HUES48 (cell line): ENCODE measurements around the gene OSBPL6.

Experiments
- H3K27ac ChIP-seq: one replicate; pipeline ENCODE4 v1.7.0; 2013; ENCODE audit warnings: low read depth, low read length, inconsistent platforms
- H3K27me3 ChIP-seq: 2 replicates; pipeline ENCODE4 v1.6.1; 2013; ENCODE audit warnings: mild to moderate bottlenecking, low read length; ENCODE audit not compliant: control insufficient read depth, insufficient read depth
- H3K36me3 ChIP-seq: 2 replicates; pipeline ENCODE4 v1.6.1; 2013; ENCODE audit warnings: low read length; ENCODE audit not compliant: control insufficient read depth, insufficient read depth
- H3K4me1 ChIP-seq: 2 replicates; pipeline ENCODE4 v1.6.1; 2013; ENCODE audit warnings: mild to moderate bottlenecking, low read length; ENCODE audit not compliant: control insufficient read depth, insufficient read depth
- H3K4me3 ChIP-seq: 2 replicates; pipeline ENCODE4 v1.5.1; 2013; ENCODE audit warnings: mild to moderate bottlenecking, low read depth, low read length
- H3K9ac ChIP-seq: 2 replicates; pipeline ENCODE4 v1.6.1; 2013; ENCODE audit warnings: mild to moderate bottlenecking, low read depth, low read length, moderate library complexity
- H3K9me3 ChIP-seq: 2 replicates; pipeline ENCODE4 v1.6.1; 2013; ENCODE audit warnings: low read length; ENCODE audit not compliant: control insufficient read depth, insufficient read depth

The OSBPL6 gene

DNA sequence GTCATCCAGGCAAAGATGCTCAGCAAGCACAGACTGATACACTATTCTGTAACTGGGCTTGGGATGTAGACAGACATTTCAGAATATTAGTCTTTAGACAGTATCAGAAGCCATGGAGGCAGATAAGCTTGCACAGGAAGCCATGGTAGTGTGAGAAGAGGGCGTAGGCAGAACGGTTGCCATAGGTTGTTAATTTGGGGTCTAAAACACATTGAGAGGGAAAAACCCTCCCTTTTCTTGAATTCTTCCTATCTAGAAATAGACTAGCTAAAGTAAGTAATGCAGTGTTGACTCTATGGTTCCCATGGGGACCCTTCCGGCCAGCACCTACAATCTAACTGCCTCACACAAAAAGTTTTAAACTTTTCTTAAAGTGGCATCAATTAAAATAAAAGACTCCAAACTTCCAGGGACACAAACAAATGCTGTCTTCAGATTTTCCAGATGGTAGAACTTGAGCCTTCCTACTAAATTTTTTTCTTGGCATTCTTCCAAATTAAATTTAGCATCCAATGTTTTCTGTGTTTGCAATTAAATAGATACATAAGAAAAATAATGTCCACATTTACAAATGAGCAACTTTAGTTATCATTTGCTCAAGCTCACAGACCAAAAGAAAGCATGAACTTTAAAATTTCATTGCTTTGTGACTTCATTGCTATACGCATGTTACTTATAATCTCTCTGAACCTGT, 254.8 kb downstream of the OSBPL6 start:
- H3K4me1 ChIP-seq: peaks cover 11% of the 10 kb centered on the region; the same call in 1 of the 2 replicates
- H3K9ac ChIP-seq: no peak overlapping the region
- H3K27ac ChIP-seq: no peak overlapping the region
- H3K27me3 ChIP-seq: no peaks in the 10 kb centered on the region
- peak overlapping the region; percentile 89 for H3K4me3 ChIP-seq
- H3K9me3 ChIP-seq: no peaks in the 10 kb centered on the region
- peaks cover 43% of the 10 kb centered on the region for H3K36me3 ChIP-seq

DNA sequence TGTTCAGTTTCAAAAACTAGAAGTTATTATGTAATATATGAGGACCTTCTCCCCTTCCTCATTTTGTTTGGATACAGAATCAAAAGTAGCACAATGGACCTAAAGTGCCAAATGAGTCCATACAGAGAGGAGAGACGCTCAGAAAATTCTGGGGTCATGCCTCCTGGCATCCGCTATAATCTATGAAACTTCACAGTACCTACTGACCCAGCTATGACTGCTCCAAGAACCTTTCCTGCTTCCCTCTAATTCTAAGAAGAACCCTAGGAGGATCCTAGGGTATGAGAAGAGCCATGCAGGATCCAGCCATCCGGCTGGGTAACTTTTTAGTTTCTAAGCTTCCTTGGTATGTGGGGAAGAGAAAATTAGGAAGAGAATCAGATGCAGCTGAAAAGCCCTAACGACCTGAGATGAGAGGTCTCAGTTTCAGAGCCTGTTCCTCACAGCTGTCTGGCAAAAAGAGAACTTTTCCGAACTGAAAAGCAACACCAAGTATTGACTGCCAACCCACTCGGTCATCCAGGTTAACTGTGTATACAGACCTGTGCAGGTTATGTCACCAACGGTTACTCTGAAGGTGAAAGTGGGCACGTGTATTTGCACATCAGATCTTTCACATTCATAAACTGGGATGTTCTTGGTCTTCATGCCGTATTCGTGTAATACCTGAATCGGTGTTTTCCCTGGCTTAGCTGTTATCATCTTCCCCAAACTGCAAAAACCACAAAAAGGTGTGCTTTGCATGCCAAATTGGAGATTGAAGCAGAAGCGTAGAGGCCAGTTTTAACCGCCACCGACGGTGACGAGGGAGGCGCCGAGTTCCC, 255.6 kb downstream of the OSBPL6 start:
- peaks cover 11% of the 10 kb centered on the region; the same call in 1 of the 2 replicates for H3K4me1 ChIP-seq
- H3K36me3 ChIP-seq: peaks cover 35% of the 10 kb centered on the region
- H3K9me3 ChIP-seq: no peaks in the 10 kb centered on the region
- H3K27me3 ChIP-seq: no peaks in the 10 kb centered on the region
- peak overlapping the region; percentile 88 for H3K9ac ChIP-seq
- H3K4me3 ChIP-seq: peak overlapping the region; percentile 89
- H3K27ac ChIP-seq: peak overlapping the region; percentile 100

DNA sequence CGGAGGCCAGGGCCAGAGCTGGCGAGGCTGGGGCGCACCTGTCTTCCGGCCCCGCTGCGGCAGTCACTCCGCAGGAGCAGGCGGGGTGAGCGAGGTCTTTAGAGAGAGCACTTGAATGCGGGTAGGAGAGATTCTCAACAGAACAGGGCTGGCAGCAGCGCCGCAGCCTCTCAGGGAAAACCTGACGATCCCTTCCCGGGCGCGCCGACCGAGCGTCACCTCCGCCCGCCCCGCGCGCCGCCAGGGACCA, 256.1 kb downstream of the OSBPL6 start:
- peak overlapping the region; percentile 89 for H3K4me3 ChIP-seq
- H3K9me3 ChIP-seq: no peaks in the 10 kb centered on the region
- H3K9ac ChIP-seq: peak overlapping the region; percentile 88
- peaks cover 11% of the 10 kb centered on the region; the same call in 1 of the 2 replicates for H3K4me1 ChIP-seq
- peak overlapping the region; percentile 100 for H3K27ac ChIP-seq
- H3K27me3 ChIP-seq: no peaks in the 10 kb centered on the region
- H3K36me3 ChIP-seq: peaks cover 29% of the 10 kb centered on the region

DNA sequence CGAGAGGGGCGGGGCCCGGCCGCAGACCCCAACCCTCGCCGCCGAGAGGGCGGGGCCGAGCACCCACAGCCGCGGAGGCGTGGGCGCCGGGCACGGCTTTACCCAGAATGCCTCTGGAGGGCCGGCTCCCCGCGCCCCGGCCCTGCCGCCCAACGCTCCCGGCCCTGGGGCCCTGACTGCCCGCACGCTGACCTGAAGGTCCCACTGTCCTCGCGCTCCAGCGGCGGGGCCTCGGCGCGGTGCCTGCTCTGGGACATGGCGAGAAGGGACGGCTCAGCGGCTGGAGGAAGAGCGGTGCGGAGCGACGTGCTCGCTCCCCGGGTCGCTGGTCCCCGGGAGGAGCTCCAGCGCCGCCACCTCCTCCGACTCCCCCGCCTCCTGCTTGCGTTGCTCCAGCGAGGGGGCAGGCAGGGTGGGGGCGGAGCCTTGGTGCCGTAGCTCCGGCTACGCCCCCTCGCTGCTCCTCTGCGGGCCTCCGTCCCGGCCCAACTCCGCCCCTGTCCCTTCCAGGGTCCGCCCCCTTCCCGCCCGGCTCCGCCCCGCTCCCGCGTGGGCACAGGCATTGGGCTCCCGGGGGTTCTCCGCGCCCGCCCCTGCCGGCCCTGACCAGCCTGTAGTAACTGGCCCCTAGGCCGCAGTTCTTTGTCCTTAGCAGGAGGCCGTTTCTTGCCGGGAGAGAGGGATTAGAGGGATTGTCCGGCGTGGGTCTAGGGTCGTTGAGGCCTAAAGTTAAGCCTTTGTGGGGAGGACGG, 256.6 kb downstream of the OSBPL6 start, which contains the start of the genes PJVK and PRKRA:
Gene PJVK (plus strand): TSS at position 605 of the 752 bp plus-strand sequence. CDS start 2,032 bp downstream, outside the sequence.
Gene PRKRA (minus strand): TSS at position 402 of the 752 bp plus-strand sequence. CDS start 145 bp downstream, at position 257.
- Histone ChIP-seq H3K4me1 (peaks cover 11% of the 10 kb centered on the region; the same call in 1 of the 2 replicates), H3K27ac (peak within 1 kb of the TSS; percentile 100), H3K36me3 (peaks cover 27% of the 10 kb centered on the region), H3K27me3 (no peaks in the 10 kb centered on the region), H3K9ac (peak within 1 kb of the TSS; percentile 94), H3K4me3 (peak within 1 kb of the TSS; percentile 89), H3K9me3 (no peaks in the 10 kb centered on the region)

DNA sequence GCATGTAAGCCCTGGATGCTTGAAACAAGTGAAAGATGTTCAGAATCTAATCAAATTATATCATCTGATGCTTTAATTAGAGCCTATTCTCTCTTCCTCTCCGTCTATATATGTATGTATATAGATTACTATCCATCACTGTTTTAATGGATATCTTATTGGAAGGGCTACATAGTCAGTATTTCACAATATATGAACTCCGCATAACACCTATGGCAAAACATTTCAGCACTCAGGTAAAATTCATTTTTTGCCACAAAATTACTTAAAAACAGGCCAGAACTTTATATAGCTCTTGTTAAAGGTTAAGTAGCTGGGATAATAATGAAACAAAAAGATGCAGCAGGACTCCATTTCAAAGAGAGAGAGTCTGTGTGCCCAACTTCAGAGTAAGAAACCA, 258.0 kb downstream of the OSBPL6 start:
- no peaks in the 10 kb centered on the region for H3K27me3 ChIP-seq
- no peak overlapping the region for H3K4me3 ChIP-seq
- H3K27ac ChIP-seq: no peak overlapping the region
- peaks cover 11% of the 10 kb centered on the region; the same call in 1 of the 2 replicates for H3K4me1 ChIP-seq
- H3K36me3 ChIP-seq: peaks cover 17% of the 10 kb centered on the region
- no peaks in the 10 kb centered on the region for H3K9me3 ChIP-seq
- no peak overlapping the region for H3K9ac ChIP-seq
